GM19324 (cell line): ENCODE data around the gene SLC17A4.

Source experiments
- ATAC-seq: cut with Tn5 transposase; IDR thresholded peaks from one replicate; pipeline ENCODE4 v1.9.1; 2021; ENCODE audit warnings: mild to moderate bottlenecking, moderate library complexity; ENCODE audit not compliant: unreplicated experiment, low FRiP score

SLC17A4 gene

GRCh38 chr6:25754535-25754934, at the start of gene SLC17A4:
TSS of gene SLC17A4 (plus strand) at chr6:25754742. CDS start at chr6:25761963, 7,221 bp downstream.
- no peak for ATAC-seq

GRCh38 chr6:25706314-25707014, 48.1 kb upstream of the SLC17A4 start:
- no peak for ATAC-seq

GRCh38 chr6:25709761-25710160, 44.8 kb upstream of the SLC17A4 start:
- no peak for ATAC-seq

GRCh38 chr6:25710287-25710686, 44.3 kb upstream of the SLC17A4 start:
- no peak for ATAC-seq

GRCh38 chr6:25713824-25714223, 40.7 kb upstream of the SLC17A4 start:
- ATAC-seq, result no peak

GRCh38 chr6:25714765-25715164, 39.8 kb upstream of the SLC17A4 start:
- no peak for ATAC-seq

- ATAC-seq, result no peak
Measured at GRCh38 chr6:25715794-25716193, 38.7 kb upstream of the SLC17A4 start.

- no peak for ATAC-seq
Measured at GRCh38 chr6:25717866-25718740, 36.4 kb upstream of the SLC17A4 start.

- no peak for ATAC-seq
Measured at GRCh38 chr6:25726122-25726911, 28.2 kb upstream of the SLC17A4 start.

- ATAC-seq, result no peak
Measured at GRCh38 chr6:25727028-25727427, 27.5 kb upstream of the SLC17A4 start.

GRCh38 chr6:25730907-25731306, 23.6 kb upstream of the SLC17A4 start:
- ATAC-seq, result no peak

- no peak for ATAC-seq
Measured at GRCh38 chr6:25731721-25732120, 22.8 kb upstream of the SLC17A4 start.

GRCh38 chr6:25732468-25733198, 21.9 kb upstream of the SLC17A4 start:
- ATAC-seq, result no peak

- no peak for ATAC-seq
Measured at GRCh38 chr6:25735261-25735660, 19.3 kb upstream of the SLC17A4 start.

GRCh38 chr6:25743868-25744267, 10.7 kb upstream of the SLC17A4 start:
- ATAC-seq, result no peak

- no peak for ATAC-seq
Measured at GRCh38 chr6:25745836-25746235, 8.7 kb upstream of the SLC17A4 start.

GRCh38 chr6:25746968-25747367, 7.6 kb upstream of the SLC17A4 start:
- ATAC-seq, result no peak

- ATAC-seq, result no peak
Measured at GRCh38 chr6:25747477-25747876, 7.1 kb upstream of the SLC17A4 start.

GRCh38 chr6:25748049-25748448, 6.5 kb upstream of the SLC17A4 start:
- ATAC-seq, result no peak
